BJ (cell line): ENCODE results near the gene YIF1B. TPM values are rescaled to one million over a fixed set of nuclear protein-coding genes. Genes with fewer than 3 reads are reported as not detected.
"Not testable (repeated sequence)": the region's sequence is repeated elsewhere in the genome, so short reads cannot be mapped to it uniquely, and the experiment has no call there.

Experiments
- CTCF ChIA-PET: fragments of 350-600 bp; formaldehyde crosslinking; extraction: SDS; loops from one replicate; lab custom pipeline; 2021; ENCODE audit warnings: antibody characterized with exemption, inconsistent platforms; lab: Yijun Ruan, JAX
- POLR2A ChIA-PET: fragments of 300-600 bp; sonication (Branson Sonifier 250); formaldehyde crosslinking; extraction: SDS; loops from one replicate; lab custom pipeline; 2021; ENCODE audit warnings: antibody characterized with exemption; lab: Charles Lee
- DNase-seq: peaks from one replicate; pipeline ENCODE4 v3.0.0-alpha.2; 2011; ENCODE audit warnings: low read depth
- H3K27me3 ChIP-seq: 2 replicates; pipeline ENCODE4 v1.6.0; 2011; ENCODE audit warnings: low read length; ENCODE audit not compliant: control insufficient read depth, insufficient read depth
- H3K36me3 ChIP-seq: 2 replicates; pipeline ENCODE4 v1.5.1; 2011; ENCODE audit warnings: low read length; ENCODE audit not compliant: control insufficient read depth, insufficient read depth
- H3K4me3 ChIP-seq: 2 replicates; pipeline ENCODE4 v1.5.1; 2011; ENCODE audit warnings: low read depth, mild to moderate bottlenecking, control low read depth, low read length
- polyA plus RNA-seq: library from polyadenylated mRNA; depleted of rRNA; stranded (reverse); fragments of >200 nt; gene quantifications from 2 replicates; pipeline ENCODE4 v1.2.3, GENCODE V29; 2011
- TF ChIP-seq, protein P1 (sequence below): IDR thresholded peaks from 2 replicates; pipeline ENCODE4 v1.5.1; 2011; ENCODE audit warnings: low read depth, mild to moderate bottlenecking, control low read depth, inconsistent platforms, low read length, moderate library complexity; ENCODE audit not compliant: insufficient read depth

The YIF1B gene
- polyA plus RNA-seq, 1 experiment, result 211 TPM

DNA sequence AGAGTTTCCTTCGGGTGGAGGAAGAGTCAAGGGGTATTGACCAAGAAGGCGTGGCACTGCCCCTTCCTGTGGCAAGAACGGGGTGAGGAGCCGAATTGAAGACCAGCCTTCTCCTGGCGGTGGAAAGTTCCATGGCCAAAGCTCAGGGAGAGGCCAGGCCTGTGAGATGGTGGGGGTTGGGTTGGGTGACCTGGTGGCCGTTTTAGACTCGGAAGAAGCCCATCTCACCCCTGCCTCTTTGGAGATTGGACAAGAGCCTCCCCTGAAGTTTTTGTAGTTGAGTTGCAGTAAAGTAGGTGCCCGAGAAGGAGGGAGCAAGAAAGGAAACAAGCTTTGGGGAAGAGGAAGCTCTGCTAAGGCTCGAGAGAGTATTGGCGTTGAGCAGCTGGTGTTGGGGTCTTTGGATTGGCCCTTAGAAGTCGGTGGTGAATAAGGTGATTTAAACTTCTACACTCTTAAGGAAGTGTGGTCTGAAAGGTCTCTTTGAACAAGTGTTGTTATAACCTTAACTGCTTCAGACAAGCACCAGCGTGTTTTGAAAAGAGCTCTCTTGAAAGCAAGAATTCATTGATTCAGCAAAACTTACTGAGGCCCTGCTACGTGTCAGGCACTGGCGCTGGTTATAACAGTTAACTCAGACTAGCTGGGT, 50.4 kb downstream of the YIF1B start:
- TF ChIP-seq, protein P1, sequence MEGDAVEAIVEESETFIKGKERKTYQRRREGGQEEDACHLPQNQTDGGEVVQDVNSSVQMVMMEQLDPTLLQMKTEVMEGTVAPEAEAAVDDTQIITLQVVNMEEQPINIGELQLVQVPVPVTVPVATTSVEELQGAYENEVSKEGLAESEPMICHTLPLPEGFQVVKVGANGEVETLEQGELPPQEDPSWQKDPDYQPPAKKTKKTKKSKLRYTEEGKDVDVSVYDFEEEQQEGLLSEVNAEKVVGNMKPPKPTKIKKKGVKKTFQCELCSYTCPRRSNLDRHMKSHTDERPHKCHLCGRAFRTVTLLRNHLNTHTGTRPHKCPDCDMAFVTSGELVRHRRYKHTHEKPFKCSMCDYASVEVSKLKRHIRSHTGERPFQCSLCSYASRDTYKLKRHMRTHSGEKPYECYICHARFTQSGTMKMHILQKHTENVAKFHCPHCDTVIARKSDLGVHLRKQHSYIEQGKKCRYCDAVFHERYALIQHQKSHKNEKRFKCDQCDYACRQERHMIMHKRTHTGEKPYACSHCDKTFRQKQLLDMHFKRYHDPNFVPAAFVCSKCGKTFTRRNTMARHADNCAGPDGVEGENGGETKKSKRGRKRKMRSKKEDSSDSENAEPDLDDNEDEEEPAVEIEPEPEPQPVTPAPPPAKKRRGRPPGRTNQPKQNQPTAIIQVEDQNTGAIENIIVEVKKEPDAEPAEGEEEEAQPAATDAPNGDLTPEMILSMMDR, result no peak
- no peak overlapping the region for H3K4me3 ChIP-seq
- CTCF ChIA-PET, result interaction anchor here (0.7 to 1.9 kb wide), 6 partner anchors 20 to 70 kb away, joined by 3 to 7 read pairs (median 4); partner anchors contain the start of genes CATSPERG and KCNK6
- H3K36me3 ChIP-seq, result no peaks in the 10 kb centered on the region
- no peaks in the 10 kb centered on the region for H3K27me3 ChIP-seq
- POLR2A ChIA-PET, result no interaction called here
- no peak for DNase-seq

- no peak for DNase-seq
- no peaks in the 10 kb centered on the region for H3K36me3 ChIP-seq
- POLR2A ChIA-PET, result interaction anchor here (1.1 kb wide), 1 partner anchor 7 kb away, joined by 3 read pairs; no protein-coding TSS in a partner anchor
- H3K27me3 ChIP-seq, result no peaks in the 10 kb centered on the region
- H3K4me3 ChIP-seq, result peak within 1 kb of the TSS; percentile 43
- TF ChIP-seq, protein P1, result no peak
- CTCF ChIA-PET, result interaction anchor here (0.8 to 1.9 kb wide), 5 partner anchors 19 to 71 kb away, joined by 3 to 5 read pairs (median 4); partner anchors contain the start of gene CATSPERG
Observed at GRCh38 chr19:38264486-38265212, 51.1 kb downstream of the YIF1B start, which contains the start of gene SPINT2. Gene SPINT2 (plus strand): TSS chr19:38264573. CDS start chr19:38264893, 320 bp downstream.

DNA sequence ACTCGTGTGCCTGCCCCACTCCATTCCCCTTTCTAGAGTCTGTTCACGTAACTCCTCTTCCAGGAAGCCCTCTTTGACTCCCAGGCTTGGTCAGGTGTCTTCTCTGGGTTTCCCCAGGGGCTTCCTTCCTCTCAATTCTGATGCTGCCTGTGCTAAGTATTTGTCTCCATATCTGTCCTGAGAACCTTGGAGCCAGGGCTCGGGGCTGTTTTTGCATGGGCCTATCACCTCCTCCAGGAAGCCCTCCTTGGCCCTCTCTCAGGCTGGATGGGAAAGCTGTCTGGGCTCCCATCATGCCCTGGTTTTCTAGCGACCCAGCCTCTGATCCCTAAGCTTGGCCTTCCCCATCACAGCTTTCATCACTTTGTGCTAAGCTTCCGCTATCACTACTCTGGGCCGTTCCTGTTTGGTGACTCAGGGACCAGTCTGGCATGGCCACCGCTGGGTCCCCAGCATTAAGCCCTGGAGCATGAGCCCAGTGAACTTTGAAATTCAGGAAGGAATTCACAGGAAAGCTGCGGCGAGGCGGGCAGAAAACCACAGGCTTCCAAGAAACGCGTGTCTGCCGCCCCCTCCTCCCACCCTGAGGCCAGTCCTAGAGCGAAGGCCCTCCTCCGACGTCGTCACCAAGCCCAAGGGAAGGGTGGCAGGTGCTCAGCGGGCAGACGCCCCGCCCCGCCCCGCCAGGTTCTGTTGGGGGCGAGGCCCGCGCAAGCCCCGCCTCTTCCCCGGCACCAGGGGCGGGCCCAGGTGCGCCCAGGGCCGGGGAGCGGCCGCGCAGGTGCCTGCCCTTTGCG, 51.9 kb downstream of the YIF1B start:
- TF ChIP-seq, protein P1, result no peak
- DNase-seq, result no peak
- POLR2A ChIA-PET, result interaction anchor here (1.1 kb wide), 1 partner anchor 8 kb away, joined by 3 read pairs; no protein-coding TSS in a partner anchor
- peak overlapping the region; percentile 43 for H3K4me3 ChIP-seq
- CTCF ChIA-PET, result interaction anchor here (1.1 kb wide), 1 partner anchor 72 kb away, joined by 4 read pairs; the partner anchor contains the start of gene CATSPERG
- H3K27me3 ChIP-seq, result no peaks in the 10 kb centered on the region
- no peaks in the 10 kb centered on the region for H3K36me3 ChIP-seq

DNA sequence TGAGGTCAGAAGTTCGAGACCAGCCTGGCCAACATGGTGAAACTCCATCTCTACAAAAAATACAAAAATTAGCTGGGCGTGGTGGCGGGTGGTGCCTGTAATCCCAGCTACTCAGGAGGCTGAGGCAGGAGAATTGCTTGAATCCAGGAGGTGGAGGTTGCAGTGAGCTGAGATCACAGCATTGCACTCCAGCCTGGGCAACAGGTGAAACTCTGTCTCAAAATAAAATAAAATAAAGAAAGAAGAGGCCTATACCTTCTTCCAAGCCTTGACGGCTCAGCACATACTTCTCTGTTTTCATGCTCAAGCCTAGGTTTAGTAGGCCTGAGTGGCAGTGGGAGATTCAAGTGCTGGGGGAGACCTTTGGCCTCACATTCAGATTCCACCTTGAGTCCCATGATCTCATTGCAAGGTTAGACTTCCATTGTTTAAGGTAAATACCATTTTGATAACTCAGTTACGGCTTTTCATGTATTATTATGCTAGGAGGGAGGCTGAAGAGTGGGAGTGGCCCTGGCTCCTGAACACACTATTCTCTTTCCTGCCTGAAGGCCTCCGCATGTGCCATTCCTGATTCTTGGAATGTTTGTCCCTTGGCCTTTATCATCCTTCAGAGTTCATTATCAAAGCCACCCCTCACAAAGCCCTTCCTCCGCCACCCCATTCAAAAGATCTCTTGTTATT, 53.0 kb downstream of the YIF1B start:
- Histone ChIP-seq H3K27me3 (no peaks in the 10 kb centered on the region), H3K36me3 (no peaks in the 10 kb centered on the region), H3K4me3 (no peak overlapping the region)
- ChIA-PET CTCF (no interaction called here), POLR2A (no interaction called here)
- TF ChIP-seq, protein P1, result no peak
- no peak for DNase-seq

DNA sequence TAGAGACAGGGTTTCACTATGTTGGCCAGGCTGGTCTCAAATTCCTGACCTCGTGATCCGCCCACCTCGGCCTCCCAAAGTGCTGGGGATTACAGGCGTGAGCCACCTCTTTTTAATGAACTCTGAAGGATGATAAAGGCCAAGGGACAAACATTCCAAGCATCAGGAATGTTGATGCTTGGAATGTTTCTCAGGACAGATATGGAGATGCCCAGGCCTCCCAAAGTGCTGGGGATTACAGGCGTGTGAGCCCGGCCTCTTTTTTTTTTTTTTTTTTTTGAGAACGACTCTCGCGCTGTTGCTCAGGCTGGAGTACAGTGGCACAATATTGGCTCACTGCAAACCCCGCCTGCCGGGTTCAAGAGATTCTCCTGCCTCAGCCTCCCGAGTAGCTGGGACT, 53.8 kb downstream of the YIF1B start:
- CTCF ChIA-PET, result interaction anchor here (1.4 kb wide), 1 partner anchor 17 kb away, joined by 3 read pairs; no protein-coding TSS in a partner anchor
- H3K36me3 ChIP-seq, H3K4me3 ChIP-seq, DNase-seq, POLR2A ChIA-PET, H3K27me3 ChIP-seq: not testable (repeated sequence)
